GM12801 (cell line): Measurements from ENCODE around the gene EFNA3.

ENCODE experiments used
- CTCF ChIP-seq: IDR thresholded peaks from one replicate; pipeline ENCODE4 v1.5.1; 2011; ENCODE audit warnings: control low read depth; ENCODE audit not compliant: insufficient read length; ENCODE audit errors: extremely low read depth

The EFNA3 gene

GRCh38 chr1:155083865-155084721, 5.5 kb downstream of the EFNA3 start:
- TF ChIP-seq CTCF, result no peak

- no peak for TF ChIP-seq CTCF
Observed at GRCh38 chr1:155084722-155085503, 6.3 kb downstream of the EFNA3 start.

- TF ChIP-seq CTCF, result no peak
Observed at GRCh38 chr1:155085504-155086127, 7.0 kb downstream of the EFNA3 start.

- no peak for TF ChIP-seq CTCF
Observed at GRCh38 chr1:155086128-155086741, 7.6 kb downstream of the EFNA3 start.

GRCh38 chr1:155086856-155087535, 8.4 kb downstream of the EFNA3 start:
- TF ChIP-seq CTCF, result no peak

GRCh38 chr1:155091071-155092051, 12.7 kb downstream of the EFNA3 start:
- no peak for TF ChIP-seq CTCF
